Liver (tissue), 3 donors: ENCODE results near the gene PRSS8.

ENCODE experiments used
- FOXA1 ChIP-seq: IDR thresholded peaks from 2 replicates; pipeline ENCODE4 v1.6.1; 2016; ENCODE audit warnings: antibody characterized with exemption
- GABPA ChIP-seq, 2 donors: IDR thresholded peaks in 1 of 2; conservative IDR thresholded peaks in 1 of 2; 2 replicates each; pipeline ENCODE4 v1.6.1; 2016; ENCODE audit warnings: antibody characterized with exemption in 2 of 2, mild to moderate bottlenecking in 1 of 2, moderate library complexity in 1 of 2
- HNF4G ChIP-seq: IDR thresholded peaks from 2 replicates; pipeline ENCODE4 v1.6.1; 2016; ENCODE audit warnings: antibody characterized with exemption
- JUND ChIP-seq, 2 donors: IDR thresholded peaks; 2 replicates each; pipeline ENCODE4 v1.6.1; 2016; ENCODE audit warnings: antibody characterized with exemption in 2 of 2
- MAX ChIP-seq: IDR thresholded peaks from 2 replicates; pipeline ENCODE4 v1.6.1; 2016; ENCODE audit warnings: antibody characterized with exemption
- NR2F2 ChIP-seq: IDR thresholded peaks from 2 replicates; pipeline ENCODE4 v1.6.1; 2016; ENCODE audit warnings: antibody characterized with exemption
- SP1 ChIP-seq: IDR thresholded peaks from 2 replicates; pipeline ENCODE4 v1.6.1; 2018; ENCODE audit warnings: antibody characterized with exemption, mild to moderate bottlenecking
- TAF1 ChIP-seq: conservative IDR thresholded peaks from 2 replicates; pipeline ENCODE4 v1.6.1; 2016; ENCODE audit warnings: antibody characterized with exemption, mild to moderate bottlenecking
- YY1 ChIP-seq: IDR thresholded peaks from 2 replicates; pipeline ENCODE4 v1.6.1; 2016; ENCODE audit warnings: antibody characterized with exemption, mild to moderate bottlenecking
- ZBTB33 ChIP-seq: IDR thresholded peaks from 2 replicates; pipeline ENCODE4 v1.6.1; 2016; ENCODE audit warnings: antibody characterized with exemption
- TF ChIP-seq, protein P1 (sequence below): fragments of 150-350 bp; IDR thresholded peaks from 2 replicates; pipeline ENCODE4 v1.5.1; 2017; ENCODE audit warnings: improper control_type of control experiment, low read depth, low read length; ENCODE audit not compliant: missing input control
- TF ChIP-seq, protein P2 (sequence below): IDR thresholded peaks from 2 replicates; pipeline ENCODE4 v1.6.1; 2016; ENCODE audit warnings: antibody characterized with exemption, mild to moderate bottlenecking
- TF ChIP-seq, protein P3 (sequence below): IDR thresholded peaks from 2 replicates; pipeline ENCODE4 v1.6.1; 2016; ENCODE audit warnings: antibody characterized with exemption
- donor health status: healthy.
- donor health status: healthy.

DNA sequence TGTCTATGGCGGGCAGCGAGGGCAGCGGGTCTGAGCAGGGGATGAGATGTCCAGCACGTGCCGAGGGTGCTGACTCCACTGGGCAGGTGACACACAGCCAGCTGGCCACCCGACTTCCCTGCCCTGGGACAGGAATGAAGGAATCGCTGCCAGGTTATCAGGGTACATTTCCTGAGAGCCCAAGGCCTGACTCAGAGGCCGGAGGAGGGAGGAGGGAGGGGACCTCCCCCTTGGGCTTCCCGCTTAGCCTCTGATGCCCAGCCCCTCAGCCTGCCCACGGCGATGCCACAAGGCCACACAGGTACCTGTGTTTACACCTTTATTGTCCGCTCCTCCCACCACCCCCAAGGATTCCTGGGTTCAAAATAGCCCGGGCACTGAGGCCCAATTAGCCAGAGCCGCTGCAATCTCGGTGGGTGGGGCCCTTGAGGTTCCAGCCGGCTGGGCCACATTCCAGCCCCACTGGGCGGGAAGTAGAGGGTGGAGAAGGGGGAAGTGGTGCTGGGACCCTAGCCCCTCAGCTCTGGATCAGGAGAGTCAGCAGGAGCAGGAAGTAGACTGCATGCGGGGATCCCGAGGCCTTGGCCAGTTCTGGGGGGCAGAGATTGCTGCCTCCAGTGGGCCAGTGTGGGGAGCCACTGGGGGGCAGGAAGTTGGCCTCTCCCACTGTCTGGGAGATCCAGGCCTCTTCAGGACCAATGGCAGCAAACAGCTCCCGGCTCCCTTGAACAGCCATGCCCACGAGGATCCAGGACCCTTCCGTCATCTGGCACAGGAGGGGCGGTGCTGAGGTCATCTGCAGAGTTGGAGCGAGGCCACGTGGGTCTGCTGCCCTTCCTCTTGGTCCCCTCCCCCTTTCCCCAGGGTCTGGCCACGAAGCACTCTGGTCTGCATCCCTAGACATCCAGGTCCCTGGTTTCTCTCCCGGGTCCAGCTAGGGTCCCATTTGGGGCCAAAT lies 3.4 kb upstream of the PRSS8 start:
- TF ChIP-seq, protein P1, sequence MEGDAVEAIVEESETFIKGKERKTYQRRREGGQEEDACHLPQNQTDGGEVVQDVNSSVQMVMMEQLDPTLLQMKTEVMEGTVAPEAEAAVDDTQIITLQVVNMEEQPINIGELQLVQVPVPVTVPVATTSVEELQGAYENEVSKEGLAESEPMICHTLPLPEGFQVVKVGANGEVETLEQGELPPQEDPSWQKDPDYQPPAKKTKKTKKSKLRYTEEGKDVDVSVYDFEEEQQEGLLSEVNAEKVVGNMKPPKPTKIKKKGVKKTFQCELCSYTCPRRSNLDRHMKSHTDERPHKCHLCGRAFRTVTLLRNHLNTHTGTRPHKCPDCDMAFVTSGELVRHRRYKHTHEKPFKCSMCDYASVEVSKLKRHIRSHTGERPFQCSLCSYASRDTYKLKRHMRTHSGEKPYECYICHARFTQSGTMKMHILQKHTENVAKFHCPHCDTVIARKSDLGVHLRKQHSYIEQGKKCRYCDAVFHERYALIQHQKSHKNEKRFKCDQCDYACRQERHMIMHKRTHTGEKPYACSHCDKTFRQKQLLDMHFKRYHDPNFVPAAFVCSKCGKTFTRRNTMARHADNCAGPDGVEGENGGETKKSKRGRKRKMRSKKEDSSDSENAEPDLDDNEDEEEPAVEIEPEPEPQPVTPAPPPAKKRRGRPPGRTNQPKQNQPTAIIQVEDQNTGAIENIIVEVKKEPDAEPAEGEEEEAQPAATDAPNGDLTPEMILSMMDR, result no peak
- TF ChIP-seq, protein P2, sequence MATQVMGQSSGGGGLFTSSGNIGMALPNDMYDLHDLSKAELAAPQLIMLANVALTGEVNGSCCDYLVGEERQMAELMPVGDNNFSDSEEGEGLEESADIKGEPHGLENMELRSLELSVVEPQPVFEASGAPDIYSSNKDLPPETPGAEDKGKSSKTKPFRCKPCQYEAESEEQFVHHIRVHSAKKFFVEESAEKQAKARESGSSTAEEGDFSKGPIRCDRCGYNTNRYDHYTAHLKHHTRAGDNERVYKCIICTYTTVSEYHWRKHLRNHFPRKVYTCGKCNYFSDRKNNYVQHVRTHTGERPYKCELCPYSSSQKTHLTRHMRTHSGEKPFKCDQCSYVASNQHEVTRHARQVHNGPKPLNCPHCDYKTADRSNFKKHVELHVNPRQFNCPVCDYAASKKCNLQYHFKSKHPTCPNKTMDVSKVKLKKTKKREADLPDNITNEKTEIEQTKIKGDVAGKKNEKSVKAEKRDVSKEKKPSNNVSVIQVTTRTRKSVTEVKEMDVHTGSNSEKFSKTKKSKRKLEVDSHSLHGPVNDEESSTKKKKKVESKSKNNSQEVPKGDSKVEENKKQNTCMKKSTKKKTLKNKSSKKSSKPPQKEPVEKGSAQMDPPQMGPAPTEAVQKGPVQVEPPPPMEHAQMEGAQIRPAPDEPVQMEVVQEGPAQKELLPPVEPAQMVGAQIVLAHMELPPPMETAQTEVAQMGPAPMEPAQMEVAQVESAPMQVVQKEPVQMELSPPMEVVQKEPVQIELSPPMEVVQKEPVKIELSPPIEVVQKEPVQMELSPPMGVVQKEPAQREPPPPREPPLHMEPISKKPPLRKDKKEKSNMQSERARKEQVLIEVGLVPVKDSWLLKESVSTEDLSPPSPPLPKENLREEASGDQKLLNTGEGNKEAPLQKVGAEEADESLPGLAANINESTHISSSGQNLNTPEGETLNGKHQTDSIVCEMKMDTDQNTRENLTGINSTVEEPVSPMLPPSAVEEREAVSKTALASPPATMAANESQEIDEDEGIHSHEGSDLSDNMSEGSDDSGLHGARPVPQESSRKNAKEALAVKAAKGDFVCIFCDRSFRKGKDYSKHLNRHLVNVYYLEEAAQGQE, result no peak
- TF ChIP-seq TAF1 (no peak), MAX (no peak), ZBTB33 (no peak), HNF4G (no peak), FOXA1 (no peak), JUND (IDR thresholded peaks at IDR 0.05) (no peak), SP1 (peak; percentile 44), YY1 (no peak), GABPA (IDR thresholded peaks at IDR 0.05 in 1 of 2, conservative IDR thresholded peaks at IDR 0.05 in 1 of 2) (no peak), NR2F2 (no peak)
- TF ChIP-seq, protein P3, sequence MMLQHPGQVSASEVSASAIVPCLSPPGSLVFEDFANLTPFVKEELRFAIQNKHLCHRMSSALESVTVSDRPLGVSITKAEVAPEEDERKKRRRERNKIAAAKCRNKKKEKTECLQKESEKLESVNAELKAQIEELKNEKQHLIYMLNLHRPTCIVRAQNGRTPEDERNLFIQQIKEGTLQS, result no peak
